SU-DHL-6 (cell line): Measurements from ENCODE around the gene COL1A2.

ENCODE experiments used
- EZH2phosphoT487 ChIP-seq: fragments of 200-600 bp; sonication (generic), shearing (Covaris generic); conservative IDR thresholded peaks from 2 replicates; pipeline ENCODE4 v1.6.1; 2018; ENCODE audit warnings: mild to moderate bottlenecking, antibody characterized with exemption, low read length, moderate library complexity, mixed read lengths
- TF ChIP-seq, protein P1 (sequence below): fragments of 200-600 bp; sonication (generic); IDR thresholded peaks from one replicate; pipeline ENCODE4 v1.5.1; 2017; ENCODE audit warnings: antibody characterized with exemption, mild to moderate bottlenecking, low read length, moderate library complexity; ENCODE audit not compliant: insufficient read depth, poor library complexity, severe bottlenecking

DNA sequence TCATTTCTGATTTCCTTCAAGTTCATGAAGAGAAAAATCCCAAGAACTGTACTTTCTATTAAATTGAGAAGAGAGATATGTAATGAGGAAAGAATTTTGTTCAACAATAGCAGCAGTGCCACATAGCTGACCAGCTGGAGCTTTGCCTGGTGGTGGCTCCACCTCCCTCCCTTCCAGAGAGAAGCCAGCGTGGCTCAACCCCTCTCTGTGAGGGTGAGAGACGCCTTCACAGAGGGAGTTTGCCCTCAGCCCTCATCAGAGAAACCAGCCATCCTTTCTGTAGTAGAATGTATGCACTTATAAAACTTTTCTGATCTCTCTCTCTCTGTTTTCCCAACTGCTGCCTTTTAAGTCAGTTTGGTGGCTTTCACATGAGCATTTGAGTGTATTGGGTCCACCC lies 20.5 kb upstream of the COL1A2 start:
- TF ChIP-seq, protein P1, sequence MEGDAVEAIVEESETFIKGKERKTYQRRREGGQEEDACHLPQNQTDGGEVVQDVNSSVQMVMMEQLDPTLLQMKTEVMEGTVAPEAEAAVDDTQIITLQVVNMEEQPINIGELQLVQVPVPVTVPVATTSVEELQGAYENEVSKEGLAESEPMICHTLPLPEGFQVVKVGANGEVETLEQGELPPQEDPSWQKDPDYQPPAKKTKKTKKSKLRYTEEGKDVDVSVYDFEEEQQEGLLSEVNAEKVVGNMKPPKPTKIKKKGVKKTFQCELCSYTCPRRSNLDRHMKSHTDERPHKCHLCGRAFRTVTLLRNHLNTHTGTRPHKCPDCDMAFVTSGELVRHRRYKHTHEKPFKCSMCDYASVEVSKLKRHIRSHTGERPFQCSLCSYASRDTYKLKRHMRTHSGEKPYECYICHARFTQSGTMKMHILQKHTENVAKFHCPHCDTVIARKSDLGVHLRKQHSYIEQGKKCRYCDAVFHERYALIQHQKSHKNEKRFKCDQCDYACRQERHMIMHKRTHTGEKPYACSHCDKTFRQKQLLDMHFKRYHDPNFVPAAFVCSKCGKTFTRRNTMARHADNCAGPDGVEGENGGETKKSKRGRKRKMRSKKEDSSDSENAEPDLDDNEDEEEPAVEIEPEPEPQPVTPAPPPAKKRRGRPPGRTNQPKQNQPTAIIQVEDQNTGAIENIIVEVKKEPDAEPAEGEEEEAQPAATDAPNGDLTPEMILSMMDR = no peak
- no peak for TF ChIP-seq EZH2phosphoT487
